HG02981 (cell line): ENCODE measurements around the gene DENND4C.
"Not testable (repeated sequence)": the region's sequence is repeated elsewhere in the genome, so short reads cannot be mapped to it uniquely, and the experiment has no call there.

ENCODE experiments used
- ATAC-seq: cut with Tn5 transposase; IDR thresholded peaks from one replicate; pipeline ENCODE4 v1.9.1; 2021; ENCODE audit warnings: mild to moderate bottlenecking, moderate library complexity; ENCODE audit not compliant: unreplicated experiment

DENND4C gene

GRCh38 chr9:19369107-19369506 is 138.6 kb downstream of the DENND4C start:
- no peak for ATAC-seq

- ATAC-seq = no peak
Measured at GRCh38 chr9:19371942-19372341, 141.4 kb downstream of the DENND4C start.

- no peak for ATAC-seq
Measured at GRCh38 chr9:19372567-19372966, 142.1 kb downstream of the DENND4C start.

GRCh38 chr9:19373527-19373926 is 143.0 kb downstream of the DENND4C start:
- ATAC-seq = no peak

- ATAC-seq = no peak
Measured at GRCh38 chr9:19375538-19375937, 145.0 kb downstream of the DENND4C start.

- ATAC-seq = no peak
Measured at GRCh38 chr9:19376931-19377330, 146.4 kb downstream of the DENND4C start.

- no peak for ATAC-seq
Measured at GRCh38 chr9:19378164-19378563, 147.7 kb downstream of the DENND4C start.

- no peak for ATAC-seq
Measured at GRCh38 chr9:19378647-19379046, 148.2 kb downstream of the DENND4C start.

GRCh38 chr9:19379283-19379682 is 148.8 kb downstream of the DENND4C start:
- ATAC-seq = no peak

- ATAC-seq = peak; percentile 26
Measured at GRCh38 chr9:19379697-19380046, 149.2 kb downstream of the DENND4C start.

- no peak for ATAC-seq
Measured at GRCh38 chr9:19380826-19381075, 150.3 kb downstream of the DENND4C start.

- no peak for ATAC-seq
Measured at GRCh38 chr9:19381656-19382055, 151.2 kb downstream of the DENND4C start.

GRCh38 chr9:19385212-19385611 is 154.7 kb downstream of the DENND4C start:
- not testable (repeated sequence) for ATAC-seq

- ATAC-seq = no peak
Measured at GRCh38 chr9:19385786-19386501, 155.5 kb downstream of the DENND4C start.

GRCh38 chr9:19386502-19387044 is 156.1 kb downstream of the DENND4C start:
- ATAC-seq = no peak

- ATAC-seq = no peak
Measured at GRCh38 chr9:19387317-19387716, 156.8 kb downstream of the DENND4C start.

- ATAC-seq = not testable (repeated sequence)
Measured at GRCh38 chr9:19389539-19389938, 159.0 kb downstream of the DENND4C start.

GRCh38 chr9:19397845-19398244 is 167.4 kb downstream of the DENND4C start:
- no peak for ATAC-seq

GRCh38 chr9:19403231-19403630 is 172.7 kb downstream of the DENND4C start:
- not testable (repeated sequence) for ATAC-seq

GRCh38 chr9:19404283-19405075 is 174.0 kb downstream of the DENND4C start:
- ATAC-seq = no peak

GRCh38 chr9:19405771-19406170 is 175.3 kb downstream of the DENND4C start:
- ATAC-seq = no peak

- peak; percentile 1 for ATAC-seq
Measured at GRCh38 chr9:19408316-19408692, 177.8 kb downstream of the DENND4C start.
